Measurements from ENCODE around the gene GXYLT2.

DNA sequence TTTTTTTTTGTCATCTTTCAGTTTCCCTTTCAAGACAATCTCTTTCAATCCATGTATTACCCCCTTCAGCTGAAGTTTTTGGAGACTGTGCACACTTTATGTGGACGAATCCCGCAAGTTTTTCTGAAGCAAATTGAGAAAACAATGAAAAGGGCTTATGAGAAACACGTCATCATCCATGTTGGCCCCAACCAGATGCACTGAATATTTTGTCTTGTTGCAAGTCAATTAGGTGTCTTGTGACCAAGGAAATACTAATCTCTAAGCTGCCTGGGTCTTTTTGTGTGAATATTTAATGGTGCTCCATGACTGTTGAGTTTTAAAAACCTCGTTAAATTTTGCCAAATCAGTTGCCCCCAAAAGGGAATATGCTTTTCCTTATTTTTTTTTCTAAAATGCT, 87.1 kb downstream of the GXYLT2 start:
- TF ChIP-seq CTCF (IDR thresholded peaks at IDR 0.05) = no peak
- no peak for TF ChIP-seq POLR2AphosphoS5 (IDR thresholded peaks at IDR 0.05)
- no peak for TF ChIP-seq POLR2A (IDR thresholded peaks at IDR 0.05)
